HepG2 (cell line): Measurements from ENCODE around the gene C20orf144. TPM values are rescaled to one million over a fixed set of nuclear protein-coding genes. Genes with fewer than 3 reads are reported as not detected.
A peak's percentile ranks its signal among the peaks of the same experiment; 100 is the strongest.

Source experiments
- ARHGAP35 ChIP-seq: sonication (generic); formaldehyde crosslinking; IDR thresholded peaks from 2 replicates; pipeline ENCODE4 v1.9.0; 2022; ENCODE audit warnings: mild to moderate bottlenecking, inconsistent platforms, moderate library complexity, missing genetic modification reagents, borderline replicate concordance
- BCL6 ChIP-seq: IDR thresholded peaks from 2 replicates; pipeline ENCODE4 v1.6.1; 2016; ENCODE audit warnings: missing genetic modification reagents, missing compliant biosample characterization
- CENPT ChIP-seq: sonication (generic); formaldehyde crosslinking; IDR thresholded peaks from 2 replicates; pipeline ENCODE4 v1.8.0; 2022; ENCODE audit warnings: low read depth, mild to moderate bottlenecking, moderate library complexity, missing genetic modification reagents
- DBP ChIP-seq: sonication (generic); formaldehyde crosslinking; IDR thresholded peaks from 2 replicates; pipeline ENCODE4 v1.4.0; 2020; ENCODE audit warnings: missing genetic modification reagents; ENCODE audit errors: not compliant biosample characterization
- DNMT3B ChIP-seq: conservative IDR thresholded peaks from 2 replicates; pipeline ENCODE4 v1.6.1; 2016; ENCODE audit warnings: missing biosample characterization, control low read depth
- DPF2 ChIP-seq: sonication (generic); formaldehyde crosslinking; IDR thresholded peaks from 2 replicates; pipeline ENCODE4 v1.4.0; 2020; ENCODE audit warnings: mild to moderate bottlenecking, low read depth, missing genetic modification reagents, borderline replicate concordance
- FOXO1 ChIP-seq: sonication (generic); formaldehyde crosslinking; IDR thresholded peaks from 2 replicates; pipeline ENCODE4 v1.4.0; 2020; ENCODE audit warnings: missing genetic modification reagents
- GATAD2A ChIP-seq: IDR thresholded peaks from 2 replicates; pipeline ENCODE4 v1.6.1; 2016
- GZF1 ChIP-seq: sonication (generic); formaldehyde crosslinking; IDR thresholded peaks from 2 replicates; pipeline ENCODE4 v1.5.1; 2020; ENCODE audit warnings: mild to moderate bottlenecking, missing genetic modification reagents
- JDP2 ChIP-seq: sonication (generic); formaldehyde crosslinking; IDR thresholded peaks from 2 replicates; pipeline ENCODE4 v1.8.1; 2022; ENCODE audit warnings: missing genetic modification reagents, borderline replicate concordance
- KMT2B ChIP-seq: IDR thresholded peaks from 2 replicates; pipeline ENCODE4 v1.6.1; 2016; ENCODE audit warnings: missing genetic modification reagents, missing compliant biosample characterization
- PATZ1 ChIP-seq: sonication (generic); formaldehyde crosslinking; IDR thresholded peaks from 2 replicates; pipeline ENCODE4 v1.4.0; 2020; ENCODE audit warnings: missing genetic modification reagents
- SP140L ChIP-seq: sonication (generic); formaldehyde crosslinking; IDR thresholded peaks from 2 replicates; pipeline ENCODE4 v1.4.0; 2020; ENCODE audit warnings: missing genetic modification reagents, borderline replicate concordance
- ZBTB7B ChIP-seq: sonication (generic); formaldehyde crosslinking; IDR thresholded peaks from 2 replicates; pipeline ENCODE4 v1.4.0; 2020; ENCODE audit warnings: missing genetic modification reagents
- ZFP36 ChIP-seq: fragments of 150-350 bp; IDR thresholded peaks from 2 replicates; pipeline ENCODE4 v1.6.1; 2018; ENCODE audit warnings: borderline replicate concordance, low read length, low read depth; ENCODE audit not compliant: partially characterized antibody
- ZNF180 ChIP-seq: sonication (generic); formaldehyde crosslinking; IDR thresholded peaks from 2 replicates; pipeline ENCODE4 v1.4.0; 2020; ENCODE audit warnings: low read depth, missing genetic modification reagents, borderline replicate concordance
- ZNF20 ChIP-seq: sonication (generic); formaldehyde crosslinking; IDR thresholded peaks from 2 replicates; pipeline ENCODE4 v1.4.0; 2020; ENCODE audit warnings: mild to moderate bottlenecking, moderate library complexity, missing genetic modification reagents
- ZNF30 ChIP-seq: sonication (generic); formaldehyde crosslinking; IDR thresholded peaks from 2 replicates; pipeline ENCODE4 v1.5.0; 2020; ENCODE audit warnings: mild to moderate bottlenecking, missing genetic modification reagents
- ZNF556 ChIP-seq: sonication (generic); formaldehyde crosslinking; IDR thresholded peaks from 2 replicates; pipeline ENCODE4 v1.4.0; 2020; ENCODE audit warnings: mild to moderate bottlenecking, missing genetic modification reagents, borderline replicate concordance
- ZNF674 ChIP-seq: sonication (generic); formaldehyde crosslinking; IDR thresholded peaks from 2 replicates; pipeline ENCODE4 v1.5.0; 2020; ENCODE audit warnings: low read depth, mild to moderate bottlenecking, missing genetic modification reagents
- ZNF7 ChIP-seq: IDR thresholded peaks from 2 replicates; pipeline ENCODE4 v1.6.1; 2016; ENCODE audit warnings: missing biosample characterization, missing genetic modification reagents
- polyA plus RNA-seq, 8 experiments: library from polyadenylated mRNA; depleted of rRNA in 3 of 8; stranded (reverse) in 7 of 8; unstranded in 1 of 8; fragments of >200 nt; fragmentation: Illumina TruSeq in 4 of 8; extraction: Trizol in 4 of 8; gene quantifications; 2 replicates each; pipeline versions ENCODE4 v1.2.1 to v1.2.3, GENCODE V29; 2011 to 2016; ENCODE audit warnings: low read depth in 4 of 8, missing spikeins in 1 of 8, mixed read lengths in 1 of 8; ENCODE audit not compliant: insufficient read depth in 1 of 8
- total RNA-seq, 5 experiments: library from RNA; depleted of rRNA; stranded (reverse); fragments of >200 nt; fragmentation: Illumina TruSeq; extraction: Trizol; gene quantifications; 2 replicates each; pipeline ENCODE4 v1.2.3, GENCODE V29; 2016; ENCODE audit warnings: low read depth in 1 of 5
- TF ChIP-seq, protein P1 (sequence below): sonication (generic); formaldehyde crosslinking; IDR thresholded peaks from 2 replicates; pipeline ENCODE4 v1.4.0; 2020; ENCODE audit warnings: missing genetic modification reagents, borderline replicate concordance
- TF ChIP-seq, protein P2 (sequence below): sonication (generic); formaldehyde crosslinking; conservative IDR thresholded peaks from 2 replicates; pipeline ENCODE4 v1.4.0; 2020; ENCODE audit warnings: missing genetic modification reagents
- TF ChIP-seq, protein P3 (sequence below): sonication (generic); formaldehyde crosslinking; IDR thresholded peaks from 2 replicates; pipeline ENCODE4 v1.5.0; 2020; ENCODE audit warnings: missing genetic modification reagents, mild to moderate bottlenecking, borderline replicate concordance

C20orf144 gene
- total and polyA plus RNA-seq, 2 of the 13 experiments (the other 11 are each of a cell fraction or from before 2014, with no cell fraction given), result 0.09 to 0.16 TPM

DNA sequence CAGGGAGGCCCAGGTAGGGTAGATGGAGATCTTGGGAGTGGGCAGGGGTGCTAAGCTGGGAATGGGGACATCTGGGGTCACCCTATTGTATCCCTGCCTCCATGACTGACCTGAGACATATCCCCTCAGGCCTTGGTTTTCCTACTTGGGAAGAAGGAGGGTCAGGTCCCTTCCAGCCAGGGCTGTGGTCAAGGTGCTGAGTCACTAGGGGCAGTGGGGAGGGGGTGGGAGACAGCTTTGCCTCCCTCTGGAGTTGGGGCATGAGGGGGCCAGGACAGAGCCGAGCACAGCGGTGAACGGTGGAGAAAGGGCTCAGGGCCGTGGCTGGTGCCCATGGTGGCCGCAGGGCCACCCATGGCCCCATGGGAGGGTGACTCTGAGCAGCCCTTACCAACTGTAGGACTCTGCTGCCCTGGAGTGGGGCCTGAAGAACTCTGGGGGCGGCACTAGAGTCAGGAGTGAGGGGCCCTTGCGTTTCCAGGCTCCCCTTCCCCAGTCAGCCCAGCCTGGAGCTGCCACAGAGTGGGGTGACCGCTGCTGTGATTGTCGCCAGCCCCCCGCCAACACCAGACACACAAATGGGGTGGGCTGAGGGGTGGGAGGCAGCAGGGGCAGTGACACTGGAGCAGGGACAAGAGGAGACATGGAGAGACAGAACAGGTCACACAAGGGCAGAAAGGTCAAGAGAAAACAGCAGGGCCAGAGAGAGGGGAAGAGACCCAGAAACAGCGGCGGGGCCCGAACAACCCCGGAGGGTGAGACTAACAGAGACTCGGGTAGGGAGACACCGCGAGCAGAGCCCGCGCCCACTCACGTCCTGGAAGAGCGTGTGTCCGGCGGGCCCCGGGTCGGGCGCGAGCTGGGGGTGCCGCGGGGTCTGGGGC is 11.5 kb downstream of the C20orf144 start (continued):
- TF ChIP-seq DPF2 (CRISPR knock-in tag) (no peak), CENPT (CRISPR knock-in tag) (no peak), ZBTB7B (CRISPR knock-in tag) (no peak), ZNF674 (CRISPR knock-in tag) (no peak), ZNF30 (CRISPR knock-in tag) (no peak), GATAD2A (CRISPR knock-in tag) (no peak), PATZ1 (peak; percentile 7; the same call in 1 of the 2 replicates), BCL6 (CRISPR knock-in tag) (no peak), ZNF7 (no peak), DBP (CRISPR knock-in tag) (no peak), KMT2B (no peak; the same call in 1 of the 2 replicates), GZF1 (no peak), ZNF20 (CRISPR knock-in tag) (no peak), JDP2 (CRISPR knock-in tag) (no peak), ZNF180 (CRISPR knock-in tag) (no peak), DNMT3B (CRISPR knock-in tag) (no peak), ARHGAP35 (CRISPR knock-in tag) (0 out of 2 replicates have a peak, but pooled peaks have one; percentile 43), ZFP36 (no peak), FOXO1 (peak; percentile 36; the same call in 1 of the 2 replicates), ZNF556 (CRISPR knock-in tag) (no peak), SP140L (CRISPR knock-in tag) (0 out of 2 replicates have a peak, but pooled peaks have one; percentile 17)
- TF ChIP-seq, protein P1, sequence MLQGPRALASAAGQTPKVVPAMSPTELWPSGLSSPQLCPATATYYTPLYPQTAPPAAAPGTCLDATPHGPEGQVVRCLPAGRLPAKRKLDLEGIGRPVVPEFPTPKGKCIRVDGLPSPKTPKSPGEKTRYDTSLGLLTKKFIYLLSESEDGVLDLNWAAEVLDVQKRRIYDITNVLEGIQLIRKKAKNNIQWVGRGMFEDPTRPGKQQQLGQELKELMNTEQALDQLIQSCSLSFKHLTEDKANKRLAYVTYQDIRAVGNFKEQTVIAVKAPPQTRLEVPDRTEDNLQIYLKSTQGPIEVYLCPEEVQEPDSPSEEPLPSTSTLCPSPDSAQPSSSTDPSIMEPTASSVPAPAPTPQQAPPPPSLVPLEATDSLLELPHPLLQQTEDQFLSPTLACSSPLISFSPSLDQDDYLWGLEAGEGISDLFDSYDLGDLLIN, result no peak
- TF ChIP-seq, protein P2, sequence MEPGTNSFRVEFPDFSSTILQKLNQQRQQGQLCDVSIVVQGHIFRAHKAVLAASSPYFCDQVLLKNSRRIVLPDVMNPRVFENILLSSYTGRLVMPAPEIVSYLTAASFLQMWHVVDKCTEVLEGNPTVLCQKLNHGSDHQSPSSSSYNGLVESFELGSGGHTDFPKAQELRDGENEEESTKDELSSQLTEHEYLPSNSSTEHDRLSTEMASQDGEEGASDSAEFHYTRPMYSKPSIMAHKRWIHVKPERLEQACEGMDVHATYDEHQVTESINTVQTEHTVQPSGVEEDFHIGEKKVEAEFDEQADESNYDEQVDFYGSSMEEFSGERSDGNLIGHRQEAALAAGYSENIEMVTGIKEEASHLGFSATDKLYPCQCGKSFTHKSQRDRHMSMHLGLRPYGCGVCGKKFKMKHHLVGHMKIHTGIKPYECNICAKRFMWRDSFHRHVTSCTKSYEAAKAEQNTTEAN, result 0 out of 2 replicates have a peak, but pooled peaks have one; percentile 24
- TF ChIP-seq, protein P3, sequence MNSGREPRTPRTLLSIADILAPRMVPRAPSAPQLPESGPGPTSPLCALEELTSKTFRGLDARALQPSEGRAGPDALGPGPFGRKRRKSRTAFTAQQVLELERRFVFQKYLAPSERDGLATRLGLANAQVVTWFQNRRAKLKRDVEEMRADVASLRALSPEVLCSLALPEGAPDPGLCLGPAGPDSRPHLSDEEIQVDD, result no peak; the same call in 1 of the 2 replicates
